Neural progenitor cell (in vitro differentiated cells): ENCODE measurements around the gene GATA6.

Experiments
- CTCF ChIP-seq: fragments of 200-600 bp; sonication (generic); IDR thresholded peaks from 2 replicates; pipeline ENCODE4 v1.5.1; 2017; ENCODE audit warnings: antibody characterized with exemption, mild to moderate bottlenecking
- EZH2 ChIP-seq: fragments of 200-600 bp; sonication (generic); IDR thresholded peaks from 2 replicates; pipeline ENCODE4 v1.6.1; 2017; ENCODE audit warnings: antibody characterized with exemption, mild to moderate bottlenecking, moderate library complexity
- EZH2phosphoT487 ChIP-seq: fragments of 200-600 bp; sonication (generic); IDR thresholded peaks from 2 replicates; pipeline ENCODE4 v1.6.1; 2017; ENCODE audit warnings: antibody characterized with exemption

- no peak for TF ChIP-seq CTCF
- TF ChIP-seq EZH2: no peak
- TF ChIP-seq EZH2phosphoT487: no peak
These were observed 68.6 kb downstream of the GATA6 start for GRCh38 chr18:22238036-22238435.
